Activated CD8-positive, alpha-beta T cell treated with anti-CD3 and anti-CD28 coated beads for 36 hours (primary cell): ENCODE measurements around the gene SNX15. TPM values are rescaled to one million over a fixed set of nuclear protein-coding genes. Genes with fewer than 3 reads are reported as not detected.

Experiments used
- ATAC-seq: fragments of 200-7000 bp; cut with Tn5 transposase; one replicate; pipeline ENCODE4 v1.10.0; 2021; ENCODE audit warnings: mild to moderate bottlenecking, moderate library complexity
- CTCF ChIA-PET: fragments of 350-600 bp; sonication (Branson Sonifier 250); formaldehyde crosslinking; loops from one replicate; lab custom pipeline; 2021; ENCODE audit warnings: antibody characterized with exemption; lab: Charles Lee
- POLR2A ChIA-PET: fragments of 350-600 bp; sonication (Branson Sonifier 250); formaldehyde crosslinking; loops from one replicate; lab custom pipeline; 2021; ENCODE audit warnings: antibody characterized with exemption; lab: Charles Lee
- DNase-seq: peaks from one replicate; pipeline ENCODE4 v3.0.0-alpha.2; 2020
- H3K27ac Mint-ChIP-seq: one replicate; pipeline ENCODE4 v1.8.0; 2021; ENCODE audit warnings: mild to moderate bottlenecking, mixed read lengths
- H3K27me3 Mint-ChIP-seq: one replicate; pipeline ENCODE4 v1.8.0; 2021; ENCODE audit warnings: mixed read lengths
- H3K36me3 Mint-ChIP-seq: one replicate; pipeline ENCODE4 v1.8.0; 2021; ENCODE audit warnings: low read depth, mixed read lengths
- H3K4me1 Mint-ChIP-seq: one replicate; pipeline ENCODE4 v1.8.0; 2021; ENCODE audit warnings: low read depth, mixed read lengths
- H3K4me3 Mint-ChIP-seq: one replicate; pipeline ENCODE4 v1.8.0; 2021; ENCODE audit warnings: mild to moderate bottlenecking, moderate library complexity, mixed read lengths
- H3K9me3 Mint-ChIP-seq: one replicate; pipeline ENCODE4 v1.8.0; 2021; ENCODE audit warnings: mixed read lengths
- CTCF ChIP-seq: fragments of 200-600 bp; IDR thresholded peaks from one replicate; pipeline ENCODE4 v1.8.0; 2022; ENCODE audit warnings: antibody characterized with exemption, mild to moderate bottlenecking
- intact Hi-C: fragments of 100-400 bp; cut with micrococcal nuclease; formaldehyde crosslinking; loops from one replicate; pipeline ENCODE4 v1.10.0; 2022
- total RNA-seq, 2 experiments: library from RNA; stranded (reverse); gene quantifications; one replicate each; pipeline ENCODE4 v1.2.3, GENCODE V29; 2021

Gene SNX15
- total RNA-seq, 2 experiments from 2014 or later: 4.7 to 5.7 TPM

- H3K4me1 Mint-ChIP-seq: peaks cover 1% of the 10 kb centered on the region
- no peaks in the 10 kb centered on the region for H3K27me3 Mint-ChIP-seq
- CTCF ChIA-PET: no interaction called here
- H3K9me3 Mint-ChIP-seq: no peaks in the 10 kb centered on the region
- H3K4me3 Mint-ChIP-seq: no peak overlapping the region
- intact Hi-C loops: no loop called here
- ATAC-seq (no peak), DNase-seq (no peak)
- no peak overlapping the region for H3K27ac Mint-ChIP-seq
- no peak for TF ChIP-seq CTCF
- POLR2A ChIA-PET: interaction anchor here (1.6 kb wide), 1 partner anchor 109 kb away, joined by 4 read pairs; the partner anchor contains the start of gene ZNHIT2
- H3K36me3 Mint-ChIP-seq: no peaks in the 10 kb centered on the region
These were observed 19.2 kb upstream of the SNX15 start for GRCh38 chr11:65008016-65008415.

GRCh38 chr11:65008873-65009272 is 18.4 kb upstream of the SNX15 start:
- Mint-ChIP-seq H3K9me3 (no peaks in the 10 kb centered on the region), H3K27me3 (no peaks in the 10 kb centered on the region), H3K27ac (no peak overlapping the region), H3K36me3 (no peaks in the 10 kb centered on the region), H3K4me3 (no peak overlapping the region), H3K4me1 (peaks cover 5% of the 10 kb centered on the region)
- intact Hi-C loops: no loop called here
- ChIA-PET POLR2A (interaction anchor here (1.6 kb wide), 1 partner anchor 108 kb away, joined by 4 read pairs; the partner anchor contains the start of gene ZNHIT2), CTCF (interaction anchor here (1.4 kb wide), 1 partner anchor 109 kb away, joined by 3 read pairs; the partner anchor contains the start of gene ZNHIT2)
- ATAC-seq (no peak), DNase-seq (no peak)
- TF ChIP-seq CTCF: no peak

DNA sequence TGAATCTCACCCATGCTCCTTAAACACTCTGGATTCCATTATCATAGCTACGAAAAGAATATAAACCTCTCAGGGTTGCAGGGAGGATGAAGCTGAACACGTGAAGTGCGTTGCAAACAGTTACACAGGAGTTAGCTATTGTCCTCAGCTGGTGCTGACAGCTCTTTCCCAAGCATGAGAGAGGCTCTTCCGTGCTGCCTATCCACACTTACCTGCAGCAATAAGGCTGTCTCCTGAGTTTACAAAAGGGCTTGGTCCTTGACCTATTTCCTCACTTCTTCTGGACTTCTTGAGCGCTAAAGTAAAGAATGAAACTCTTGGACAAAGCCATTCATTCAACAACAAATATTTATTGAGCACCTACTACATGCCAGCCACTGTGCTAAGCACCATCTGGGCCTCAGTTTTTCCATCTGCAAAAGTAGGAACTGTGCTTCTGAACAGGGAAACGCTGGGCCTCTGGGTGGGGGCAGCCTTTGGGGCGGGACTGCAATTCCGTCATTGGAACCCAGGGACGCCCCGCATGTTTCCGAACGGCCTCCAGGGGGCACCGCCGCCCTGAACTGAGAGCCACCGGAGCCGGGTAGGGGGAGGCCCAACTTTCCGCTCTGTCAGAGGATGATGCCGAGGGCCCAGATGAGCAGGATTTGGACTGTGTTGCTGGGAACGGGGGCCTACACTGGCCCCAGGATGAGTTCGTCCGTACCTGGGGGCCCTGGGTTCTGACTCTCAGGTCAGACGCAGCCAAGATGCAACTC is 13.9 kb upstream of the SNX15 start:
- peaks cover 20% of the 10 kb centered on the region for H3K36me3 Mint-ChIP-seq
- peak overlapping the region; percentile 99 for H3K27ac Mint-ChIP-seq
- intact Hi-C loops: loop anchor here (10.0 kb wide), 2 partner anchors 101 to 169 kb away; partner anchors contain the start of genes CDC42BPG, TM7SF2 and ZNHIT2
- DNase-seq (peak; percentile 97), ATAC-seq (peak; percentile 90)
- H3K4me3 Mint-ChIP-seq: peak overlapping the region; percentile 79
- TF ChIP-seq CTCF: no peak
- H3K4me1 Mint-ChIP-seq: peaks cover 23% of the 10 kb centered on the region
- CTCF ChIA-PET: interaction anchor here (0.7 to 6.7 kb wide), 40 partner anchors 8 to 235 kb away, joined by 3 to 45 read pairs (median 4); partner anchors contain the start of genes CDC42BPG, CDCA5, FAU and MAJIN
- no peaks in the 10 kb centered on the region for H3K27me3 Mint-ChIP-seq
- POLR2A ChIA-PET: interaction anchor here (0.6 to 4.5 kb wide), 12 partner anchors 13 to 408 kb away, joined by 3 to 38 read pairs (median 4); partner anchors contain the start of genes PPP2R5B, SAC3D1, SNX15 and ZNHIT2
- H3K9me3 Mint-ChIP-seq: no peaks in the 10 kb centered on the region

DNA sequence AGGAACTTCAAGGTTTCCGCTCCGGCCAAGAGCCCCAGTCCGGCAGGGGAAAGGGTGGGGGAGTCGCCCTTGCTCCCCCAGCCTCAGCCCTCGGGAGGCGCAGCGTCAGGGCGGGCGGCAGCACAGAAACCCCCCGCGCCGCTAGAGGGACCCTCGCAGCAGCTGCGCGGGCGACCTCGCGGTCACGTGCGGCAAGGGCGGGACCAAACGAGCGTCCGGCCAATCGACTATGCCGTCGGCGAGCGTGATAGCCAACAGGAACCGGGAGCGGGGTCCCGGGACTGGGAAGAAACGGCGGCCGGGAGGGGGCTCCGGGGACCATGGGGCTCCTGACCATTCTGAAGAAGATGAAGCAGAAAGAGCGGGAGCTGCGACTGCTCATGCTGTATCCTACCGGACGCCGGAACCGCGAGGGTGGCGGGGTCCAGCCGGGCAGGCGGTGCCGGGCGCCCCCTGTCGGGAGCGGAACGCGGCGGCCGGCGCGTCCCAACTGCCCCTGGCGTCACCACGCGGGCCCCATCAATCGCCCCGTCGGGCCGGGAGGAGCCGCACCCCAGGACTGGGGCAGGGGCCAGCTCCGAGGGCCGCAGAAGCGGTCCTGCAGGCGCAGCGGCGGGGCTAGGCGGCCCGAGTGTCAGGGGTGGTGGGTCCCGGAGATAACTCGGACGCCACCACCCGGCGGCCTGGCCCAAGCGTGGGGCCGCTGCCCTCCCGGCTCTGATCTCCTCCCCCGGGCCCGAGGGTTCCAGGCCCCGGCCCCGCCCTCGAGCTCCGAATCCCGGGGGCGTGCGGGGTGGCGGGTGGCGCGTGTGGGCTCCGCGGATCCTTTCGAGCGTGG is 13.1 kb upstream of the SNX15 start, which contains the start of gene ARL2:
Gene ARL2 (plus strand): TSS at position 273 of the 838 bp plus-strand sequence. CDS start 48 bp downstream, at position 321.
- peak; percentile 91 for DNase-seq
- Mint-ChIP-seq H3K9me3 (no peaks in the 10 kb centered on the region), H3K27ac (peak within 1 kb of the TSS; percentile 99), H3K4me3 (peak within 1 kb of the TSS; percentile 88), H3K4me1 (peaks cover 23% of the 10 kb centered on the region), H3K27me3 (no peaks in the 10 kb centered on the region), H3K36me3 (peaks cover 20% of the 10 kb centered on the region)
- POLR2A ChIA-PET: interaction anchor here (0.8 to 4.5 kb wide), 25 partner anchors 9 to 448 kb away, joined by 3 to 38 read pairs (median 3); partner anchors contain the start of genes FAU, MRPL49, POLA2 and PPP2R5B
- intact Hi-C loops: loop anchor here (10.0 kb wide), 2 partner anchors 101 to 169 kb away; partner anchors contain the start of genes CDC42BPG, TM7SF2 and ZNHIT2
- peak; percentile 76 for ATAC-seq
- TF ChIP-seq CTCF: peak; percentile 88
- CTCF ChIA-PET: interaction anchor here (0.7 to 6.7 kb wide), 38 partner anchors 9 to 325 kb away, joined by 3 to 45 read pairs (median 4); partner anchors contain the start of genes BATF2, CDCA5, MAJIN and SAC3D1
